CD4-positive, alpha-beta T cell (primary cell): ENCODE data around the gene SIGLEC5. TPM values are rescaled to one million over a fixed set of nuclear protein-coding genes. Genes with fewer than 3 reads are reported as not detected.

ENCODE experiments used
- ATAC-seq: fragments of 200-7000 bp; cut with Tn5 transposase; one replicate; pipeline ENCODE4 v1.10.0; 2022; ENCODE audit warnings: mild to moderate bottlenecking; ENCODE audit not compliant: poor library complexity
- CTCF ChIA-PET: fragments of 350-600 bp; sonication (Branson Sonifier 250); formaldehyde crosslinking; loops from one replicate; lab custom pipeline; 2021; ENCODE audit warnings: antibody characterized with exemption, inconsistent platforms; lab: Charles Lee
- POLR2A ChIA-PET: fragments of 350-600 bp; sonication (Branson Sonifier 250); formaldehyde crosslinking; loops from one replicate; lab custom pipeline; 2021; ENCODE audit warnings: antibody characterized with exemption, inconsistent platforms; lab: Charles Lee
- DNase-seq, 14 experiments: peaks; one replicate each; pipeline ENCODE4 v3.0.0-alpha.2; 2013 to 2020; ENCODE audit warnings: mixed read lengths in 2 of 14
- H3K27ac ChIP-seq, 2 donors: one replicate each; pipeline versions ENCODE4 v1.5.1 to v1.7.0; 2013; ENCODE audit warnings: low read length in 2 of 2, low read depth in 1 of 2, mild to moderate bottlenecking in 1 of 2
- H3K27me3 ChIP-seq, 2 experiments: 1 replicate in 1 of 2; 2 replicates in 1 of 2; pipeline versions ENCODE4 v1.6.1 to v1.7.0; 2013; ENCODE audit warnings: low read length in 2 of 2, control low read depth in 1 of 2, mild to moderate bottlenecking in 1 of 2, moderate library complexity in 1 of 2; ENCODE audit not compliant: insufficient read depth in 2 of 2, control insufficient read depth in 1 of 2
- H3K36me3 ChIP-seq: one replicate; pipeline ENCODE4 v1.6.1; 2013; ENCODE audit warnings: low read length, control low read depth; ENCODE audit not compliant: insufficient read depth
- H3K4me1 ChIP-seq: one replicate; pipeline ENCODE4 v1.6.1; 2013; ENCODE audit warnings: low read length, control low read depth; ENCODE audit not compliant: insufficient read depth
- H3K4me3 ChIP-seq: one replicate; pipeline ENCODE4 v1.5.1; 2013; ENCODE audit warnings: mild to moderate bottlenecking, low read length, moderate library complexity
- H3K9me3 ChIP-seq, 2 experiments: 1 replicate in 1 of 2; 2 replicates in 1 of 2; pipeline versions ENCODE4 v1.6.1 to v1.7.0; 2013; ENCODE audit warnings: low read length in 2 of 2, mild to moderate bottlenecking in 2 of 2, control low read depth in 1 of 2, moderate library complexity in 1 of 2; ENCODE audit not compliant: control insufficient read depth in 1 of 2, insufficient read depth in 1 of 2
- H3K27ac Mint-ChIP-seq: one replicate; pipeline ENCODE4 v1.8.0; 2020; ENCODE audit warnings: mixed read lengths
- H3K27me3 Mint-ChIP-seq: one replicate; pipeline ENCODE4 v1.8.0; 2021; ENCODE audit warnings: mixed read lengths
- H3K36me3 Mint-ChIP-seq: one replicate; pipeline ENCODE4 v1.8.0; 2021; ENCODE audit warnings: low read depth, mixed read lengths
- H3K4me1 Mint-ChIP-seq: one replicate; pipeline ENCODE4 v1.8.0; 2021; ENCODE audit warnings: low read depth, mixed read lengths
- H3K4me3 Mint-ChIP-seq: one replicate; pipeline ENCODE4 v1.8.0; 2020; ENCODE audit warnings: mild to moderate bottlenecking, mixed read lengths
- H3K9me3 Mint-ChIP-seq: one replicate; pipeline ENCODE4 v1.8.0; 2020; ENCODE audit warnings: mixed read lengths
- intact Hi-C, 2 experiments: fragments of 100-400 bp; cut with DNase I in 1 of 2; cut with micrococcal nuclease in 1 of 2; formaldehyde crosslinking; loops; one replicate each; pipeline versions ENCODE4 v1.15.1 to v1.9.0; 2023 to 2025; cut with DNase I, micrococcal nuclease
- total RNA-seq, 174 experiments: library from RNA in 2 of 174; stranded (reverse) in 2 of 174; gene quantifications; one replicate each; pipeline ENCODE4 v1.2.3 and lab custom pipeline; 2021 to 2026
- TF ChIP-seq, protein P1 (sequence below): fragments of 200-600 bp; IDR thresholded peaks from one replicate; pipeline ENCODE4 v1.8.0; 2022; ENCODE audit warnings: antibody characterized with exemption, mild to moderate bottlenecking

The SIGLEC5 gene
- total RNA-seq, 2 experiments from 2014 or later: not detected

- H3K9me3 Mint-ChIP-seq: peaks cover under 1% of the 10 kb centered on the region
- peaks cover 0 to 4% of the 10 kb centered on the region in 2 experiments for H3K9me3 ChIP-seq
- DNase-seq: no peak
- peaks cover 55% of the 10 kb centered on the region for H3K27me3 Mint-ChIP-seq
- H3K27ac ChIP-seq: no peak overlapping the region
- ATAC-seq: no peak
- TF ChIP-seq, protein P1, sequence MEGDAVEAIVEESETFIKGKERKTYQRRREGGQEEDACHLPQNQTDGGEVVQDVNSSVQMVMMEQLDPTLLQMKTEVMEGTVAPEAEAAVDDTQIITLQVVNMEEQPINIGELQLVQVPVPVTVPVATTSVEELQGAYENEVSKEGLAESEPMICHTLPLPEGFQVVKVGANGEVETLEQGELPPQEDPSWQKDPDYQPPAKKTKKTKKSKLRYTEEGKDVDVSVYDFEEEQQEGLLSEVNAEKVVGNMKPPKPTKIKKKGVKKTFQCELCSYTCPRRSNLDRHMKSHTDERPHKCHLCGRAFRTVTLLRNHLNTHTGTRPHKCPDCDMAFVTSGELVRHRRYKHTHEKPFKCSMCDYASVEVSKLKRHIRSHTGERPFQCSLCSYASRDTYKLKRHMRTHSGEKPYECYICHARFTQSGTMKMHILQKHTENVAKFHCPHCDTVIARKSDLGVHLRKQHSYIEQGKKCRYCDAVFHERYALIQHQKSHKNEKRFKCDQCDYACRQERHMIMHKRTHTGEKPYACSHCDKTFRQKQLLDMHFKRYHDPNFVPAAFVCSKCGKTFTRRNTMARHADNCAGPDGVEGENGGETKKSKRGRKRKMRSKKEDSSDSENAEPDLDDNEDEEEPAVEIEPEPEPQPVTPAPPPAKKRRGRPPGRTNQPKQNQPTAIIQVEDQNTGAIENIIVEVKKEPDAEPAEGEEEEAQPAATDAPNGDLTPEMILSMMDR: no peak
- no peaks in the 10 kb centered on the region for H3K36me3 Mint-ChIP-seq
- no peaks in the 10 kb centered on the region for H3K4me1 ChIP-seq
- CTCF ChIA-PET: no interaction called here
- H3K4me3 ChIP-seq: no peak overlapping the region
- intact Hi-C loops: loop anchor here in 1 of 2 experiments (10.0 kb wide), 1 partner anchor 110 kb away; no protein-coding TSS in a partner anchor
- H3K4me1 Mint-ChIP-seq: no peaks in the 10 kb centered on the region
- peaks cover 0 to 20% of the 10 kb centered on the region in 2 experiments for H3K27me3 ChIP-seq
- POLR2A ChIA-PET: no interaction called here
- no peaks in the 10 kb centered on the region for H3K36me3 ChIP-seq
- no peak overlapping the region for H3K27ac Mint-ChIP-seq
- no peak overlapping the region for H3K4me3 Mint-ChIP-seq
Observed at GRCh38 chr19:51664997-51665396, 34.8 kb upstream of the SIGLEC5 start.

- no peak overlapping the region for H3K27ac ChIP-seq
- TF ChIP-seq, protein P1: no peak
- intact Hi-C loops: loop anchor here in 1 of 2 experiments (10.0 kb wide), 1 partner anchor 111 kb away; no protein-coding TSS in a partner anchor
- Mint-ChIP-seq H3K9me3 (no peaks in the 10 kb centered on the region), H3K27me3 (peaks cover 51% of the 10 kb centered on the region), H3K36me3 (no peaks in the 10 kb centered on the region), H3K4me3 (no peak overlapping the region), H3K27ac (no peak overlapping the region), H3K4me1 (no peaks in the 10 kb centered on the region)
- ChIA-PET CTCF (no interaction called here), POLR2A (interaction anchor here (0.7 kb wide), 1 partner anchor 69 kb away, joined by 3 read pairs; no protein-coding TSS in a partner anchor)
- H3K4me1 ChIP-seq: no peaks in the 10 kb centered on the region
- H3K4me3 ChIP-seq: no peak overlapping the region
- H3K27me3 ChIP-seq: peaks cover 0 to 20% of the 10 kb centered on the region in 2 experiments
- no peak for ATAC-seq
- peaks cover 0 to 4% of the 10 kb centered on the region in 2 experiments for H3K9me3 ChIP-seq
- no peak for DNase-seq
- no peaks in the 10 kb centered on the region for H3K36me3 ChIP-seq
Observed at GRCh38 chr19:51664131-51664530, 33.9 kb upstream of the SIGLEC5 start.

GRCh38 chr19:51663650-51664049, 33.4 kb upstream of the SIGLEC5 start:
- ChIA-PET CTCF (no interaction called here), POLR2A (interaction anchor here (0.7 kb wide), 1 partner anchor 69 kb away, joined by 3 read pairs; no protein-coding TSS in a partner anchor)
- Mint-ChIP-seq H3K4me1 (no peaks in the 10 kb centered on the region), H3K9me3 (no peaks in the 10 kb centered on the region), H3K36me3 (no peaks in the 10 kb centered on the region), H3K4me3 (no peak overlapping the region), H3K27me3 (peaks cover 51% of the 10 kb centered on the region), H3K27ac (no peak overlapping the region)
- intact Hi-C loops: loop anchor here in 1 of 2 experiments (10.0 kb wide), 1 partner anchor 111 kb away; no protein-coding TSS in a partner anchor
- DNase-seq: no peak
- Histone ChIP-seq H3K4me1 (no peaks in the 10 kb centered on the region), H3K9me3 (peaks cover 0 to 4% of the 10 kb centered on the region in 2 experiments), H3K4me3 (no peak overlapping the region), H3K27me3 (peaks cover 0 to 20% of the 10 kb centered on the region in 2 experiments), H3K36me3 (no peaks in the 10 kb centered on the region), H3K27ac (no peak overlapping the region)
- TF ChIP-seq, protein P1: no peak
- no peak for ATAC-seq
